ENCODE results near the gene GJD3.

The GJD3 gene

GRCh38 chr17:40356990-40357881 lies 7.3 kb downstream of the GJD3 start:
- Histone ChIP-seq H3K27ac (ENCODE audit: low read length) (no peak overlapping the region), H3K27me3 (ENCODE audit: low read depth, low read length) (no peaks in the 10 kb centered on the region), H3K4me3 (ENCODE audit: low read depth in 1 of 2, low read length in 2 of 2) (no peak overlapping the region), H3K36me3 (ENCODE audit: control insufficient read depth in 1 of 2, insufficient read depth in 2 of 2, low read length in 2 of 2) (peaks cover 10 to 32% of the 10 kb centered on the region in 2 donors), H3K4me1 (ENCODE audit: control insufficient read depth in 1 of 2, insufficient read depth in 2 of 2, low read length in 2 of 2) (peaks cover 4 to 37% of the 10 kb centered on the region in 2 donors), H3K9me3 (ENCODE audit: control insufficient read depth in 1 of 2, low read length in 2 of 2) (no peaks in the 10 kb centered on the region)

GRCh38 chr17:40355804-40356758 lies 8.5 kb downstream of the GJD3 start:
- peaks cover 4 to 40% of the 10 kb centered on the region in 2 donors for H3K4me1 ChIP-seq (ENCODE audit: control insufficient read depth in 1 of 2, insufficient read depth in 2 of 2, low read length in 2 of 2)
- no peak overlapping the region for H3K4me3 ChIP-seq (ENCODE audit: low read depth in 1 of 2, low read length in 2 of 2)
- H3K27ac ChIP-seq (ENCODE audit: low read length): no peak overlapping the region
- no peaks in the 10 kb centered on the region for H3K9me3 ChIP-seq (ENCODE audit: control insufficient read depth in 1 of 2, low read length in 2 of 2)
- no peaks in the 10 kb centered on the region for H3K27me3 ChIP-seq (ENCODE audit: low read depth, low read length)
- peaks cover 16 to 42% of the 10 kb centered on the region in 2 donors for H3K36me3 ChIP-seq (ENCODE audit: control insufficient read depth in 1 of 2, insufficient read depth in 2 of 2, low read length in 2 of 2)

- Histone ChIP-seq H3K4me1 (ENCODE audit: control insufficient read depth in 1 of 2, insufficient read depth in 2 of 2, low read length in 2 of 2) (peaks cover 4 to 48% of the 10 kb centered on the region in 2 donors), H3K27me3 (ENCODE audit: low read depth, low read length) (no peaks in the 10 kb centered on the region), H3K36me3 (ENCODE audit: control insufficient read depth in 1 of 2, insufficient read depth in 2 of 2, low read length in 2 of 2) (peaks cover 16 to 47% of the 10 kb centered on the region in 2 donors), H3K9me3 (ENCODE audit: control insufficient read depth in 1 of 2, low read length in 2 of 2) (no peaks in the 10 kb centered on the region), H3K27ac (ENCODE audit: low read length) (no peak overlapping the region), H3K4me3 (ENCODE audit: low read depth in 1 of 2, low read length in 2 of 2) (no peak overlapping the region)
These were observed 9.3 kb downstream of the GJD3 start for GRCh38 chr17:40355123-40355803.

- Histone ChIP-seq H3K4me1 (ENCODE audit: control insufficient read depth in 1 of 2, insufficient read depth in 2 of 2, low read length in 2 of 2) (peaks cover 11 to 56% of the 10 kb centered on the region in 2 donors), H3K4me3 (ENCODE audit: low read depth in 1 of 2, low read length in 2 of 2) (no peak overlapping the region), H3K36me3 (ENCODE audit: control insufficient read depth in 1 of 2, insufficient read depth in 2 of 2, low read length in 2 of 2) (peaks cover 22 to 53% of the 10 kb centered on the region in 2 donors), H3K27ac (ENCODE audit: low read length) (no peak overlapping the region), H3K27me3 (ENCODE audit: low read depth, low read length) (no peaks in the 10 kb centered on the region), H3K9me3 (ENCODE audit: control insufficient read depth in 1 of 2, low read length in 2 of 2) (no peaks in the 10 kb centered on the region)
These were observed 10.1 kb downstream of the GJD3 start for GRCh38 chr17:40354221-40355122.

GRCh38 chr17:40352779-40353394 lies 11.7 kb downstream of the GJD3 start:
- Histone ChIP-seq H3K4me1 (ENCODE audit: control insufficient read depth in 1 of 2, insufficient read depth in 2 of 2, low read length in 2 of 2) (peaks cover 27 to 70% of the 10 kb centered on the region in 2 donors), H3K4me3 (ENCODE audit: low read depth in 1 of 2, low read length in 2 of 2) (no peak overlapping the region), H3K9me3 (ENCODE audit: control insufficient read depth in 1 of 2, low read length in 2 of 2) (no peaks in the 10 kb centered on the region), H3K27me3 (ENCODE audit: low read depth, low read length) (no peaks in the 10 kb centered on the region), H3K36me3 (ENCODE audit: control insufficient read depth in 1 of 2, insufficient read depth in 2 of 2, low read length in 2 of 2) (peaks cover 30 to 66% of the 10 kb centered on the region in 2 donors), H3K27ac (ENCODE audit: low read length) (no peak overlapping the region)

GRCh38 chr17:40352237-40352778 lies 12.2 kb downstream of the GJD3 start:
- Histone ChIP-seq H3K27me3 (ENCODE audit: low read depth, low read length) (no peaks in the 10 kb centered on the region), H3K9me3 (ENCODE audit: control insufficient read depth in 1 of 2, low read length in 2 of 2) (no peaks in the 10 kb centered on the region), H3K4me3 (ENCODE audit: low read depth in 1 of 2, low read length in 2 of 2) (no peak overlapping the region), H3K4me1 (ENCODE audit: control insufficient read depth in 1 of 2, insufficient read depth in 2 of 2, low read length in 2 of 2) (peaks cover 30 to 71% of the 10 kb centered on the region in 2 donors), H3K36me3 (ENCODE audit: control insufficient read depth in 1 of 2, insufficient read depth in 2 of 2, low read length in 2 of 2) (peaks cover 30 to 66% of the 10 kb centered on the region in 2 donors), H3K27ac (ENCODE audit: low read length) (no peak overlapping the region)

- peaks cover 30 to 66% of the 10 kb centered on the region in 2 donors for H3K36me3 ChIP-seq (ENCODE audit: control insufficient read depth in 1 of 2, insufficient read depth in 2 of 2, low read length in 2 of 2)
- no peaks in the 10 kb centered on the region for H3K27me3 ChIP-seq (ENCODE audit: low read depth, low read length)
- no peaks in the 10 kb centered on the region for H3K9me3 ChIP-seq (ENCODE audit: control insufficient read depth in 1 of 2, low read length in 2 of 2)
- peaks cover 37 to 75% of the 10 kb centered on the region in 2 donors for H3K4me1 ChIP-seq (ENCODE audit: control insufficient read depth in 1 of 2, insufficient read depth in 2 of 2, low read length in 2 of 2)
- no peak overlapping the region for H3K27ac ChIP-seq (ENCODE audit: low read length)
- H3K4me3 ChIP-seq (ENCODE audit: low read depth in 1 of 2, low read length in 2 of 2): no peak overlapping the region
These were observed 12.9 kb downstream of the GJD3 start for GRCh38 chr17:40351359-40352236.

- H3K27me3 ChIP-seq (ENCODE audit: low read depth, low read length): no peaks in the 10 kb centered on the region
- peaks cover 30 to 60% of the 10 kb centered on the region in 2 donors for H3K36me3 ChIP-seq (ENCODE audit: control insufficient read depth in 1 of 2, insufficient read depth in 2 of 2, low read length in 2 of 2)
- H3K27ac ChIP-seq (ENCODE audit: low read length): no peak overlapping the region
- no peaks in the 10 kb centered on the region for H3K9me3 ChIP-seq (ENCODE audit: control insufficient read depth in 1 of 2, low read length in 2 of 2)
- peaks cover 41 to 76% of the 10 kb centered on the region in 2 donors for H3K4me1 ChIP-seq (ENCODE audit: control insufficient read depth in 1 of 2, insufficient read depth in 2 of 2, low read length in 2 of 2)
- H3K4me3 ChIP-seq (ENCODE audit: low read depth in 1 of 2, low read length in 2 of 2): no peak overlapping the region
These were observed 13.7 kb downstream of the GJD3 start for GRCh38 chr17:40350689-40351358.
